Lower leg skin (tissue), 3 donors: ENCODE data around the gene OVCH1.

Source experiments
- POLR2A ChIP-seq, 2 donors: fragments of 450-650 bp; IDR thresholded peaks; one replicate each; pipeline ENCODE4 v1.6.1; 2016 to 2017; ENCODE audit warnings: antibody characterized with exemption in 2 of 2, mild to moderate bottlenecking in 1 of 2, moderate library complexity in 1 of 2
- TF ChIP-seq, protein P1 (sequence below), 3 donors: fragments of 450-650 bp; IDR thresholded peaks; one replicate each; pipeline ENCODE4 v1.5.1; 2016; ENCODE audit warnings: antibody characterized with exemption in 3 of 3, mild to moderate bottlenecking in 3 of 3, moderate library complexity in 2 of 3

GRCh38 chr12:29439506-29439905 is 58.0 kb downstream of the OVCH1 start:
- TF ChIP-seq POLR2A (IDR thresholded peaks at IDR 0.05) = no peak
- TF ChIP-seq, protein P1, sequence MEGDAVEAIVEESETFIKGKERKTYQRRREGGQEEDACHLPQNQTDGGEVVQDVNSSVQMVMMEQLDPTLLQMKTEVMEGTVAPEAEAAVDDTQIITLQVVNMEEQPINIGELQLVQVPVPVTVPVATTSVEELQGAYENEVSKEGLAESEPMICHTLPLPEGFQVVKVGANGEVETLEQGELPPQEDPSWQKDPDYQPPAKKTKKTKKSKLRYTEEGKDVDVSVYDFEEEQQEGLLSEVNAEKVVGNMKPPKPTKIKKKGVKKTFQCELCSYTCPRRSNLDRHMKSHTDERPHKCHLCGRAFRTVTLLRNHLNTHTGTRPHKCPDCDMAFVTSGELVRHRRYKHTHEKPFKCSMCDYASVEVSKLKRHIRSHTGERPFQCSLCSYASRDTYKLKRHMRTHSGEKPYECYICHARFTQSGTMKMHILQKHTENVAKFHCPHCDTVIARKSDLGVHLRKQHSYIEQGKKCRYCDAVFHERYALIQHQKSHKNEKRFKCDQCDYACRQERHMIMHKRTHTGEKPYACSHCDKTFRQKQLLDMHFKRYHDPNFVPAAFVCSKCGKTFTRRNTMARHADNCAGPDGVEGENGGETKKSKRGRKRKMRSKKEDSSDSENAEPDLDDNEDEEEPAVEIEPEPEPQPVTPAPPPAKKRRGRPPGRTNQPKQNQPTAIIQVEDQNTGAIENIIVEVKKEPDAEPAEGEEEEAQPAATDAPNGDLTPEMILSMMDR (IDR thresholded peaks at IDR 0.05) = no peak
